Measurements from ENCODE around the gene PIEZO1.
A peak's percentile ranks its signal among the peaks of the same experiment; 100 is the strongest.

Gene PIEZO1

DNA sequence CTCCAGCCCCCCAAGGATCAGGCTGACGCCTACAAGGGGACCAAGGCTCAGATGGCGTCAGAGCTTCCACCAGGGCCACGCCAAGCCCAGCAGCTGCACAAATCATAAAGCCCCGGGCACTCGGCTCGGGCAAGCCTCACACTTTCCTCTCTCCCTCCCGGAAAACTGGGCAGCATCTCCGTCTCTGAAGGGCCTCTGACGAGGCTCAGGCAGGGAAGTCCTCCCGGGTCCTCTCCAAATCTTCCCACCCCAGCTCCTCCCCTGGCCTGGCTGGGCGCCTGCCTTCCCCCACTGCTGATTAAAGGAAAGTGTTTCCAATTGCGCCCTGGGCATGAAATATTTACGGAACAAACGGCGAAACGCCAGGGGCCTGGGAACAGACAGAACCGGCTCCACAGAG, 38.5 kb downstream of the PIEZO1 start:
- no peak for DNase-seq

DNA sequence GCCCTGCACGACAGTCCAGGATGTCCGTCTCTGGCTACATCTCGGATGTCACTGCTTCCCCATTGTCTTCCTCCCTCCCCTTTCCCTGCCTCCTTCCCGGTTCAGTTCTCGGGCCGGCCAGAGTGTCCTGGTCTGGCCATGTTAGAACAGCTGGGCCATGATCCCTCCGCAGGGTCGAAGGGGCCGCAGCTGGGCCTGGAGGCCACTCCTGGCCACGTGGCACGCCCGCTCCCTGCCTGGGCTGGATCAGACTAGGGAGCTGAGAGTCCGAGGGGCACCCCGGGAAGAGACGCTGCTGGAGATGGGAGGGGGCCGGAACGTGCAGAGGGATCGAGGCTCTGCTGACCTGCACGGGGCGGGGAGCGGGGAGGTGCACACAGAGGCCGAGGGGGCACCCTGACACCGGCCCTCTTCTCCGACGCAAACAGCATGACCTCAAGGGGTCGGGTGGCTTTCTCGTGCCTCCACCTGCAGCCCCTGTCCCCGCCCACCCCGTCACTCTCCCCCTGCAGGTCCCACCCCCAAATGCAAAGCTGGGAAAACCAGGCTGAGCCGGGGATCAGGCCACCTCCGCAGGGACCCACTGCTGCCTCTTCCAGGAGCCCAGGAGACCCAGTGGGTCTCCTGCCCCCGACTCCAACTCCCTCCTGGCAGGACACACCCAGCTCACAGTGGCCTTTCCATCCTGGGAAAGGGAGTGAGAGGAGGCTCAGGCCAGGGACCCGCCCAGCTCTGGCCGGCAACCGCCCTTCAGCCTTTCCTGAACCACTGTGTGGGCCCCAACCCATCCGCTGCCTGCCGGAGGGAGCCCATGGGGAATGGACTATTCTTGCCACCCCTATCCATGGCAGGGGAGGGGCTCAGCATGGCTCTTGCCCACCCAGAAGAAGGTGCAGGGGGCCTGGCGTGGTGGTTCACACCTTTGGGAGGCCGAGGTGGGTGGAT, 40.2 kb downstream of the PIEZO1 start:
- DNase-seq: no peak

GRCh38 chr16:88743693-88744576, 41.1 kb downstream of the PIEZO1 start:
- peak; percentile 56 for DNase-seq

DNA sequence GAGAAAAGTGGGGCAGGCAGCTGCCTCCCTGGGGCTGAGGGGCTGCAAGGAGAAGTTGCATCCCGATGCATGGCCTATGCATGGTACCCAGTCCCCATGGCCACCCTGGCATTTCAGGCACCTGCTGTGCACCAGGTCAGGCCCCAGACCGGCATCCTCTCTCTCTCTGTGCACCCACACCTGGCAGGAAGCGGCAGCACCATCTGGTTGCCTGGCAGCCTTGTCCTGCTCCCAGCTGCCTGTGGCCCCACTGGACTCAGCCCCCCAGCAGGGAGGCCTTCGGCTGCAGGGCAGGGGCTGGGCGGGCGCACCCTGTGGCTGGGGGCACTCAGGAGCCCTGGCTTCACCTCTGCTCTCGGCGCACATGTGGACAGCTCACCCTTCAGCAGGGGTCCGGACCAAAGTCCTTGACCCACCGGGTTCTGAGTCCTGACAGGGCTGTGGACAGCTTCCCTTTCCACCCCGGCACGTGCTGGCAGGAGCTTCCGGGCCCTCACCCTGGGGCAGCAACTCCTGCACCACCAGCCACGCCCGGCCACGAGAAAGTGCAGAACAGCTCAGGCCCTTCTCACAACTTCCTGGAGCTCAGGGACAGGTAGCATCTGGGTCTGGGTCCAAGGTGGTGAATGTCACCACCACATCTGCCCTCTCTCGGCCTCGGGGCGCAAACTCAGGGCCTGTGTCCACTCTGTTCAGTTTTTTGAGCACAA, 42.0 kb downstream of the PIEZO1 start:
- DNase-seq: no peak

DNA sequence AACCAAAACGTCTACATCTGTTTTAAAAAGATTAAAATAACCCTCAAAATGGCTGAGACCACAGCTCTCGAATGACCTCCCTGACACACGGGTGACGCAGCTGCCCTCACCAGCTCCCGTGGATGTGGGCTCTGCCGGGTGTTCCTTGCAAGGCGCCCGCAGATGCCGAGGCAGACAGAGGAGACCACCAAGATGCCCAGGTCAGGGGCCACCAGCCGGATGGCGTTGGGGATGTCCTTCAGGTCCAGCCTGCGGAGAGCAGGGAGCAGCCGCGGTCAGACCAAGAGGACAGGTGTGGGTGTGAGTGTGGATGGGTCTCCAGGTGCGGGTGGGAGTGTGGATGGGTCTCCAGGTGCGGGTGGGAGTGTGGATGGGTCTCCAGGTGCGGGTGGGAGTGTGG, 43.7 kb downstream of the PIEZO1 start:
- DNase-seq: no peak

- DNase-seq: no peak
Observed at GRCh38 chr16:88740727-88741055, 44.3 kb downstream of the PIEZO1 start.

GRCh38 chr16:88739977-88740726, 44.9 kb downstream of the PIEZO1 start:
- DNase-seq: no peak

GRCh38 chr16:88739139-88739976, 45.7 kb downstream of the PIEZO1 start:
- DNase-seq: no peak

DNA sequence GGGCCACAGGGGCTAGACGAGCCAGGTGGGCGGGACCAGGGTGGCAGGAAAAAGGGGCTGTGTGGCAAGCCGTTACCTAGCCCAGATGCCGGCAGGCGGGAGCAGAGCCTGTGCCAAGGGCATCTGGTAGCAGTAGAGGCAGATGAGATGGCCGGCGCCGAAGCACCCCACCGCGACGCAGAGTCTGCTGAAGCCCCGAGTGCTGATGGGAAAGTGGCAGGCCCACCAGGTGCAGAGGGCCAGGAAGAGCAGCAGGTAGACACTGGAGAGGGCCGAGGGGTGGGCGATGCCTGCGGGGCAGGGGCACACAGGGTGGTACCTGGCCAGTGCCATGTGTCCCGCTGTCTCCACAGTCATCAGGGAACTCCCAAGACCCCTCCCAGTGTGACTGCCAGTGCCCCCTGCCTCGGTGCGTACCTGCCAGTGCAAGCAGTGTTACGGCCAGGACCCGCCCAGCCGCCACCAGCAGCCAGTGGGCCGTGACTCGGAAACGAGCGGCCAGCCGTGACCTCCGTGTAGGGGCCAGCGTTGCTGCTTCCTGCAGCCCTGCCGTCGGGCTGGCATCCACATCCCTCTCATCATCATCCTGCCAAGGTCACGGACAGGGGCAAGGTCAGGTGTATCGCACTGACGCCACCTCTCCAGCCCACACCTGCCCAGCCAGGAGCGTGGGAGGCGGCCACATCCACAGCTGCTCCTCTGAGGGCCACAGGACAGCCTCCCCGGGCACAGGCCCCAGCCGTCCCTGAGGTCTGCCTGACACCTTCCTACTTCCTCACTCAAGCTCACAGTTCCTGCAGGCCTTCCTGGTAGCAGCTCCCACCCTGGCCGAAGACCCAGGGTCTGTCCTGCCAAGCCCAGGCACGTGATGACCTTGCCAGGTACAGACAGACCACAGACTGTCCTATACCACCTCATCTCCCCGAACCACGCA, 46.6 kb downstream of the PIEZO1 start:
- no peak for DNase-seq

DNA sequence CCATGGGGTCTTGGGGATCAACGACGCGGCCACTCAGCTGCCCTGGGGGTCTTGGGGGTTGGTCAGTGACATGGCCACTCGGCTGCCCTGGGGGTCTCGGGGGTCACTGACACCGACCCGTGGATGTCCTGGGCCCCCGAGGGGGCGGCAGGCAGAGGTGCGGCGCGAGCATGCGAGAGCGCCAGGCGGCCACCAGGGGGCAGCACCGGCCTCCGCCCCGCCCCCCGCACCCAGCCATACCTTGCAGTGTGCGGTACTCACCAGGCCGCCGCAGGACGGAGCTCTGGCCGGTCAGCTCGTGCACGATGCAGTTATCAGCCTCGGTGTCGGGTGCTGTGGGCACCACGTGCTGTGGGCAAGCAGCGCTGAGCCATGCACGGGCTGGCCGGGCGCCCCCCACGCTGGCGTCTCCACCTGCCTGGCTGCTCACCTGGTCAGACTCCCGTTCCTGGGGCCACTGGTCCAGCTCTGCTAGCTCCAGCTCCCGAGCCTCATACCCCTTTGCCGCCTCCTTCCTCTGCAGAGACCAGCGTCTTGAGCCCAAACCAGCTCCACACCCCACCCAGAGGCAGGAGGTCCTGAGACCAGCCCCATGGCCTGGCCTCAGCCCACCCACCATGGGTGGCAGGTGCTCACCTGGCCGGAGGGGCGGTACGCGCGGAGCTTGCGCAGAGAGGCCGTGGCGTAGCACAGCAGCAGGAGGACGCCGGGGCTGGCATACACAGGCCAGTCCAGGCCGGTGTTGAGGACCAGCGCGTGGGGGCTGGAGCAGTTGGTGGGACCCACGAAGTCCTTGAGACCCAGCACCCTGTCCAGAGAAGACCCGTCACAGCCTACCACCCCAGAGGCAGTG, 47.5 kb downstream of the PIEZO1 start:
- DNase-seq: peak; percentile 74

DNA sequence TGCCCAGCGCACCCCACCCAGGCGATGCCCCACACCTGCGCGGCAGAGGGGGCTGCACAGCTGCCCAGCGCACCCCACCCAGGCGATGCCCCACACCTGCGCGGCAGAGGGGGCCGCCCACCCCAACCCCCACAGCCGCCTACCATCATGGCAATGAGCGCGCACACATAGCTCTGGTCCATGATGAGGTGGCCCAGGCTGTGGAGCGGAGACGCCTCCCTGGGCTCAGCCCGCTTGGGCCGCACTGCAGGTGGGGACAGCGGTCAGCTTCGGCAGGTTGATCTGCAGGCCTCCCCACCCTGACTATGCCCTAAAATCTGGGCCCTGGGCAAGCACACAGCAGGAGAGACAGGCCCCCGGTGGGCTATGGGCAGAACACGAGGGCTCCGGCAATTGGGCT, 48.5 kb downstream of the PIEZO1 start:
- no peak for DNase-seq

- no peak for DNase-seq
Observed at GRCh38 chr16:88736088-88736487, 48.9 kb downstream of the PIEZO1 start.

DNA sequence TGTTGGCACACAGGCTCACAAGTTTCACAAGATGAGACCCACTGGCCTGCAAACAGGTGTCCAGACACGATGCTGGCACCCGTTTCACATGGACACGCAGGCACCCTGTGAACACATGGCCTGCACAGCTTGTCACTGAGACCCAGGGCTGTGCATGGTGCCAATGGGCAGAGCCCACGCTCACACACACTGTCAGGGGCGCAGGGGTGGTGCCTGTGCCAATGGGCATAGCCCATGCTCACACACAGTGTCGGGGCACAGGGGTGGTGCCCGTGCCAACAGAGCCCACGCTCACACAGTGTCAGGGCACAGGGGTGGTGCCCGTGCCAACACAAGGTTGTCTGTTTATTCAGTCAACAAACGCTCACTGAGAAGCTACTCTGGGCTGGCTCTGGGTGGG, 49.4 kb downstream of the PIEZO1 start:
- DNase-seq: no peak

GRCh38 chr16:88735121-88735520, 49.9 kb downstream of the PIEZO1 start:
- DNase-seq: no peak

- DNase-seq: no peak
Observed at GRCh38 chr16:88734361-88734728, 50.7 kb downstream of the PIEZO1 start.

DNA sequence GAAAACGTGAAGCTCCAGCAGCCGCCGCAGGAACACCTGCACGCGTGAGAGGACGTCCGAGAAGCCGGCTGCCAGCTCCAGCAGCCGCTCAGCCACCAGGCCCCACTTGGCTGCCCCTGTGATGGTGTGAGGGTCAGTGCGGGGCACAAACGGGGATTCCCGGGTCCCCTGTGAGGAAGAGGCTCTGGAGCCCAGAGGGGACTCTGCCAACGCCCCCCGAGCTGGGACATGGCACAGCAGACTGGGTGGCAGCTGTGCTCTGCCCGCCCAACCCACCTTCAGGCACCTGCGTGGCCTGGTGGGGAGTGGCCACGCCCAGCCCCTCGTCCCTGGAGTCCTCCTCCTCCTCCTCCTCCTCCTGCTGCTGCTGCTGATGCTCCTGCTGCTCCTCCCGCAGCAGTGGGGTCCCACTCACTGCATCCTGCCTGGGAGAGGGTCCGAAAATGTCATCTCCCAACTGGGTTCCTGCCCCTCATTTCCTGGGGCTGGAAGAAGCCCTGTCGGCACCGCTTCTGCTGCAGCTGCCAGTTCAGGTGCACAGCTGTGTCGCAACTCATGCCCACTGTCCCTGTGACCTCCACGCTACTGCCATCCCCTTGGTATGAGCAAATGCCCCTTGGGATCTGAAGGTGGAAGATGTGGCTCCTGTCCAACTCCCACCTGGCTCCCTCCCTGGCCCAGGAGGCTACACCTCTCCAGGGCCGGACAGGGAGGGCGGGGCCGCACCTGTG, 51.2 kb downstream of the PIEZO1 start:
- no peak for DNase-seq

GRCh38 chr16:88732961-88733294, 52.1 kb downstream of the PIEZO1 start:
- no peak for DNase-seq

DNA sequence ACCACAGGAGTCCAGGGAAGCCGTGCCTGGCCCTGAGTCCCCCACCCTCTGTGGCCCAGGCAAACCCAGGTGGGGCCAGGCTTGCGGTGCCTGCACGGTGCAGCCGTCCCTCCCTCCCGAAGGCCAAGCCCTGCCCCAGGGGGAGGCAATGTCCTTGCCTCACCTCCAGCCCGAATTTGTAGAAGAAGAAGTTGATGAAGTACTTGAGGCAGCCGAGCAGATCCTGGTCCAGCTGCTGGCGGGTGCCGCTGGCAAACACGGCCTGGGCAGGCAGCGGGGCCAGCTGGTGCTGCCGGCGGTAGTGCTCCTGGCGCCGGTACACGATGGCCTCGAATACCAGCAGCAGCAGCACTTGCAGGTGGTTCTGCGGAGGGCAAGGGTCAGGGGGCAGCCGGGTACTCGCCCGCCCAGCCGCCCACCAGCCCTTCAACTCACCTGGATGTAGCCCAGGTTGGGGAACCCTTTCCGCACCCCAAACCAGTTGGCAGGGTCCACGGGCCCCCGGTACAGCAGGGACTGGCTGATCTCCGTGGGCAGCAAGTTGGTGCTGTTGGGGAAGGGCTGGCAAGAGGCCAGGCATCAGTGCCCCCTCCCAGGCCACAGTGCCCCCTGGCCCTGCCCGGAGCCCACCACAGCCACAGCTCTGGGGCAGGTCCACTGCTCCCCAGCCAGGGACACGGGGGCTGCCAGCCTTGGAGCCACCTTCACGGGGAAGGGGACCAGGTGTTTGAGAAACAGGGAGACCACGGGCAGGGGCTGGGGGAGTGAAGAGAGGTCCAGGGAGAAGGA, 52.7 kb downstream of the PIEZO1 start:
- DNase-seq: no peak

All from fibroblast of upper back skin (primary cell).